WTC11 (cell line): ENCODE data around the gene TMEM260. TPM values are rescaled to one million over a fixed set of nuclear protein-coding genes. Genes with fewer than 3 reads are reported as not detected.

Source experiments
- ATF1 ChIP-seq: sonication (generic); formaldehyde crosslinking; IDR thresholded peaks from 2 replicates; pipeline ENCODE4 v1.8.1; 2023; ENCODE audit warnings: mild to moderate bottlenecking, moderate library complexity, missing genetic modification reagents
- ATF6 ChIP-seq: sonication (generic); formaldehyde crosslinking; IDR thresholded peaks from 2 replicates; pipeline ENCODE4 v1.8.1; 2023; ENCODE audit warnings: mild to moderate bottlenecking, missing genetic modification reagents
- CTCF ChIP-seq: fragments of 200-600 bp; IDR thresholded peaks from 2 replicates; pipeline ENCODE4 v1.8.0; 2022; ENCODE audit warnings: antibody characterized with exemption
- E2F1 ChIP-seq: sonication (generic); formaldehyde crosslinking; IDR thresholded peaks from 2 replicates; pipeline ENCODE4 v1.8.0; 2022; ENCODE audit warnings: mild to moderate bottlenecking, missing genetic modification reagents
- ELF4 ChIP-seq: sonication (generic); formaldehyde crosslinking; IDR thresholded peaks from 2 replicates; pipeline ENCODE4 v1.8.1; 2022; ENCODE audit warnings: low read depth, mild to moderate bottlenecking, moderate library complexity, missing genetic modification reagents
- ESRRA ChIP-seq: sonication (generic); formaldehyde crosslinking; IDR thresholded peaks from 2 replicates; pipeline ENCODE4 v1.8.1; 2022; ENCODE audit warnings: mild to moderate bottlenecking, missing genetic modification reagents, borderline replicate concordance
- FOXK1 ChIP-seq: sonication (generic); formaldehyde crosslinking; IDR thresholded peaks from 2 replicates; pipeline ENCODE4 v1.8.0; 2022; ENCODE audit warnings: mild to moderate bottlenecking, moderate library complexity, missing genetic modification reagents
- FOXP1 ChIP-seq: sonication (generic); formaldehyde crosslinking; IDR thresholded peaks from 2 replicates; pipeline ENCODE4 v1.8.0; 2022; ENCODE audit warnings: missing genetic modification reagents, mild to moderate bottlenecking, moderate library complexity, borderline replicate concordance
- GRHL2 ChIP-seq: fragments of 250-450 bp; sonication (Bioruptor Pico); IDR thresholded peaks from 2 replicates; pipeline ENCODE4 v1.8.0; 2022; ENCODE audit warnings: mild to moderate bottlenecking, moderate library complexity; ENCODE audit not compliant: insufficient replicate concordance, severe bottlenecking
- HMGA2 ChIP-seq: fragments of 250-450 bp; sonication (Bioruptor Pico); IDR thresholded peaks from 2 replicates; pipeline ENCODE4 v1.4.0; 2021; ENCODE audit warnings: mild to moderate bottlenecking, moderate library complexity
- JAZF1 ChIP-seq: fragments of 250-450 bp; sonication (Bioruptor Pico); IDR thresholded peaks from 2 replicates; pipeline ENCODE4 v1.9.0; 2021; ENCODE audit warnings: moderate library complexity, mild to moderate bottlenecking, inconsistent platforms
- NFE2L1 ChIP-seq: sonication (generic); formaldehyde crosslinking; IDR thresholded peaks from 2 replicates; pipeline ENCODE4 v1.8.1; 2023; ENCODE audit warnings: missing genetic modification reagents
- NFYB ChIP-seq: sonication (generic); formaldehyde crosslinking; conservative IDR thresholded peaks from 2 replicates; pipeline ENCODE4 v1.8.0; 2022; ENCODE audit warnings: low read depth, missing genetic modification reagents
- OVOL2 ChIP-seq: fragments of 250-450 bp; sonication (Bioruptor Pico); IDR thresholded peaks from 2 replicates; pipeline ENCODE4 v1.9.0; 2021; ENCODE audit warnings: mild to moderate bottlenecking, borderline replicate concordance
- SMAD4 ChIP-seq: sonication (generic); formaldehyde crosslinking; IDR thresholded peaks from 2 replicates; pipeline ENCODE4 v1.8.0; 2022; ENCODE audit warnings: mild to moderate bottlenecking, missing genetic modification reagents
- ZNF219 ChIP-seq: sonication (generic); formaldehyde crosslinking; IDR thresholded peaks from 2 replicates; pipeline ENCODE4 v1.8.0; 2023; ENCODE audit warnings: missing genetic modification reagents, mild to moderate bottlenecking, borderline replicate concordance
- ZNF281 ChIP-seq: sonication (generic); formaldehyde crosslinking; IDR thresholded peaks from 2 replicates; pipeline ENCODE4 v1.8.0; 2023; ENCODE audit warnings: mild to moderate bottlenecking, missing genetic modification reagents
- ZNF416 ChIP-seq: fragments of 250-450 bp; sonication (Bioruptor Pico); IDR thresholded peaks from 2 replicates; pipeline ENCODE4 v1.9.0; 2021; ENCODE audit warnings: mild to moderate bottlenecking, inconsistent platforms
- total RNA-seq: library from RNA; stranded (reverse); gene quantifications from 3 replicates; pipeline ENCODE4 v1.2.3, GENCODE V29; 2021
- TF ChIP-seq, protein P1 (sequence below): sonication (generic); formaldehyde crosslinking; IDR thresholded peaks from 2 replicates; pipeline ENCODE4 v1.8.1; 2023; ENCODE audit warnings: mild to moderate bottlenecking, missing genetic modification reagents, moderate library complexity
- TF ChIP-seq, protein P2 (sequence below): sonication (generic); formaldehyde crosslinking; IDR thresholded peaks from 2 replicates; pipeline ENCODE4 v1.8.0; 2022; ENCODE audit warnings: mild to moderate bottlenecking, missing genetic modification reagents
- TF ChIP-seq, protein P3 (sequence below): sonication (generic); formaldehyde crosslinking; IDR thresholded peaks from 2 replicates; pipeline ENCODE4 v1.8.0; 2022; ENCODE audit warnings: mild to moderate bottlenecking, missing genetic modification reagents
- TF ChIP-seq, protein P4 (sequence below): sonication (generic); formaldehyde crosslinking; conservative IDR thresholded peaks from 2 replicates; pipeline ENCODE4 v1.8.1; 2022; ENCODE audit warnings: mild to moderate bottlenecking, missing genetic modification reagents
- TF ChIP-seq, protein P5 (sequence below): sonication (generic); formaldehyde crosslinking; IDR thresholded peaks from 2 replicates; pipeline ENCODE4 v1.8.0; 2023; ENCODE audit warnings: missing genetic modification reagents
- TF ChIP-seq, protein P6 (sequence below): fragments of 250-450 bp; sonication (Bioruptor Pico); IDR thresholded peaks from 2 replicates; pipeline ENCODE4 v2.1.2; 2022; ENCODE audit warnings: mild to moderate bottlenecking, moderate library complexity

The TMEM260 gene
- total RNA-seq, 1 experiment from 2014 or later: 17.9 TPM

GRCh38 chr14:56579345-56580220 lies at the start of gene TMEM260 (continued):
- TF ChIP-seq NFE2L1 (CRISPR knock-in tag): no peak
- no peak for TF ChIP-seq ZNF416 (CRISPR knock-in tag)
- TF ChIP-seq FOXP1 (CRISPR knock-in tag): peak; percentile 85
- TF ChIP-seq, protein P1, sequence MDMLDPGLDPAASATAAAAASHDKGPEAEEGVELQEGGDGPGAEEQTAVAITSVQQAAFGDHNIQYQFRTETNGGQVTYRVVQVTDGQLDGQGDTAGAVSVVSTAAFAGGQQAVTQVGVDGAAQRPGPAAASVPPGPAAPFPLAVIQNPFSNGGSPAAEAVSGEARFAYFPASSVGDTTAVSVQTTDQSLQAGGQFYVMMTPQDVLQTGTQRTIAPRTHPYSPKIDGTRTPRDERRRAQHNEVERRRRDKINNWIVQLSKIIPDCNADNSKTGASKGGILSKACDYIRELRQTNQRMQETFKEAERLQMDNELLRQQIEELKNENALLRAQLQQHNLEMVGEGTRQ (CRISPR knock-in tag): 0 out of 2 replicates have a peak, but pooled peaks have one; percentile 15
- TF ChIP-seq ZNF219: no peak
- TF ChIP-seq ELF4: no peak
- TF ChIP-seq, protein P2, sequence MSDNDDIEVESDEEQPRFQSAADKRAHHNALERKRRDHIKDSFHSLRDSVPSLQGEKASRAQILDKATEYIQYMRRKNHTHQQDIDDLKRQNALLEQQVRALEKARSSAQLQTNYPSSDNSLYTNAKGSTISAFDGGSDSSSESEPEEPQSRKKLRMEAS (CRISPR knock-in tag): 0 out of 2 replicates have a peak, but pooled peaks have one; percentile 15
- TF ChIP-seq ESRRA (CRISPR knock-in tag): no peak; the same call in 1 of the 2 replicates
- TF ChIP-seq, protein P3, sequence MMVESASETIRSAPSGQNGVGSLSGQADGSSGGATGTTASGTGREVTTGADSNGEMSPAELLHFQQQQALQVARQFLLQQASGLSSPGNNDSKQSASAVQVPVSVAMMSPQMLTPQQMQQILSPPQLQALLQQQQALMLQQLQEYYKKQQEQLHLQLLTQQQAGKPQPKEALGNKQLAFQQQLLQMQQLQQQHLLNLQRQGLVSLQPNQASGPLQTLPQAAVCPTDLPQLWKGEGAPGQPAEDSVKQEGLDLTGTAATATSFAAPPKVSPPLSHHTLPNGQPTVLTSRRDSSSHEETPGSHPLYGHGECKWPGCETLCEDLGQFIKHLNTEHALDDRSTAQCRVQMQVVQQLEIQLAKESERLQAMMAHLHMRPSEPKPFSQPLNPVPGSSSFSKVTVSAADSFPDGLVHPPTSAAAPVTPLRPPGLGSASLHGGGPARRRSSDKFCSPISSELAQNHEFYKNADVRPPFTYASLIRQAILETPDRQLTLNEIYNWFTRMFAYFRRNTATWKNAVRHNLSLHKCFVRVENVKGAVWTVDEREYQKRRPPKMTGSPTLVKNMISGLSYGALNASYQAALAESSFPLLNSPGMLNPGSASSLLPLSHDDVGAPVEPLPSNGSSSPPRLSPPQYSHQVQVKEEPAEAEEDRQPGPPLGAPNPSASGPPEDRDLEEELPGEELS (CRISPR knock-in tag): peak; percentile 68
- TF ChIP-seq GRHL2 (CRISPR knock-in tag): no peak
- TF ChIP-seq, protein P4, sequence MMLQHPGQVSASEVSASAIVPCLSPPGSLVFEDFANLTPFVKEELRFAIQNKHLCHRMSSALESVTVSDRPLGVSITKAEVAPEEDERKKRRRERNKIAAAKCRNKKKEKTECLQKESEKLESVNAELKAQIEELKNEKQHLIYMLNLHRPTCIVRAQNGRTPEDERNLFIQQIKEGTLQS (CRISPR knock-in tag): no peak
- TF ChIP-seq, protein P5, sequence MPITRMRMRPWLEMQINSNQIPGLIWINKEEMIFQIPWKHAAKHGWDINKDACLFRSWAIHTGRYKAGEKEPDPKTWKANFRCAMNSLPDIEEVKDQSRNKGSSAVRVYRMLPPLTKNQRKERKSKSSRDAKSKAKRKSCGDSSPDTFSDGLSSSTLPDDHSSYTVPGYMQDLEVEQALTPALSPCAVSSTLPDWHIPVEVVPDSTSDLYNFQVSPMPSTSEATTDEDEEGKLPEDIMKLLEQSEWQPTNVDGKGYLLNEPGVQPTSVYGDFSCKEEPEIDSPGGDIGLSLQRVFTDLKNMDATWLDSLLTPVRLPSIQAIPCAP (CRISPR knock-in tag): no peak
- peak; percentile 74 for TF ChIP-seq FOXK1
- no peak for TF ChIP-seq SMAD4 (CRISPR knock-in tag)
- TF ChIP-seq HMGA2 (CRISPR knock-in tag): no peak
- TF ChIP-seq E2F1 (CRISPR knock-in tag): no peak
- no peak for TF ChIP-seq ATF1 (CRISPR knock-in tag)
- TF ChIP-seq CTCF: peak; percentile 72
- TF ChIP-seq, protein P6, sequence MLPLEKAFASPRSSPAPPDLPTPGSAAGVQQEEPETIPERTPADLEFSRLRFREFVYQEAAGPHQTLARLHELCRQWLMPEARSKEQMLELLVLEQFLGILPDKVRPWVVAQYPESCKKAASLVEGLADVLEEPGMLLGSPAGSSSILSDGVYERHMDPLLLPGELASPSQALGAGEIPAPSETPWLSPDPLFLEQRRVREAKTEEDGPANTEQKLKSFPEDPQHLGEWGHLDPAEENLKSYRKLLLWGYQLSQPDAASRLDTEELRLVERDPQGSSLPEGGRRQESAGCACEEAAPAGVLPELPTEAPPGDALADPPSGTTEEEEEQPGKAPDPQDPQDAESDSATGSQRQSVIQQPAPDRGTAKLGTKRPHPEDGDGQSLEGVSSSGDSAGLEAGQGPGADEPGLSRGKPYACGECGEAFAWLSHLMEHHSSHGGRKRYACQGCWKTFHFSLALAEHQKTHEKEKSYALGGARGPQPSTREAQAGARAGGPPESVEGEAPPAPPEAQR (CRISPR knock-in tag): no peak
- no peak for TF ChIP-seq JAZF1 (CRISPR knock-in tag)
- no peak for TF ChIP-seq NFYB
- no peak for TF ChIP-seq OVOL2 (CRISPR knock-in tag)
- no peak for TF ChIP-seq ATF6 (CRISPR knock-in tag)
- TF ChIP-seq ZNF281: no peak
